Suprapubic skin (tissue), 4 donors: Measurements from ENCODE around the gene DALRD3.

Experiments used
- CTCF ChIP-seq, 2 donors: fragments of 200-600 bp in 1 of 2; fragments of 450-650 bp in 1 of 2; sonication (generic) in 1 of 2; IDR thresholded peaks; one replicate each; pipeline ENCODE4 v1.5.1; 2016 to 2019; ENCODE audit warnings: antibody characterized with exemption in 2 of 2, mild to moderate bottlenecking in 1 of 2, moderate library complexity in 1 of 2
- EP300 ChIP-seq: sonication (generic); formaldehyde crosslinking; IDR thresholded peaks from one replicate; pipeline ENCODE4 v1.6.1; 2017; ENCODE audit warnings: antibody characterized with exemption
- POLR2A ChIP-seq, 2 donors: fragments of 450-650 bp; IDR thresholded peaks; one replicate each; pipeline ENCODE4 v1.6.1; 2017; ENCODE audit warnings: antibody characterized with exemption in 2 of 2, mild to moderate bottlenecking in 2 of 2, moderate library complexity in 2 of 2
- POLR2AphosphoS5 ChIP-seq, 3 donors: sonication (generic); formaldehyde crosslinking; IDR thresholded peaks; one replicate each; pipeline ENCODE4 v1.6.1; 2017; ENCODE audit warnings: antibody characterized with exemption in 3 of 3

- peak; percentile 13 to 33 for TF ChIP-seq CTCF (IDR thresholded peaks at IDR 0.05)
- peak in 1 of 2 donors; percentile 44 for TF ChIP-seq POLR2A (IDR thresholded peaks at IDR 0.05)
- peak in 2 of 3 donors; percentile 72 to 82 for TF ChIP-seq POLR2AphosphoS5 (IDR thresholded peaks at IDR 0.05)
- TF ChIP-seq EP300, result no peak
Measured at GRCh38 chr3:48989796-48990635, 28.4 kb downstream of the DALRD3 start, which contains the start of gene P4HTM.
